ENCODE measurements around the gene RAB31. TPM values are rescaled to one million over a fixed set of nuclear protein-coding genes. Genes with fewer than 3 reads are reported as not detected.

Gene RAB31
- total RNA-seq, 4 donors from 2014 or later = 17.4 to 76.0 (median 45.0) TPM

- 83 to 93% methylated on average over 5 of the region's 5 CpGs for WGBS, 2 donors
- TF ChIP-seq, protein P1, sequence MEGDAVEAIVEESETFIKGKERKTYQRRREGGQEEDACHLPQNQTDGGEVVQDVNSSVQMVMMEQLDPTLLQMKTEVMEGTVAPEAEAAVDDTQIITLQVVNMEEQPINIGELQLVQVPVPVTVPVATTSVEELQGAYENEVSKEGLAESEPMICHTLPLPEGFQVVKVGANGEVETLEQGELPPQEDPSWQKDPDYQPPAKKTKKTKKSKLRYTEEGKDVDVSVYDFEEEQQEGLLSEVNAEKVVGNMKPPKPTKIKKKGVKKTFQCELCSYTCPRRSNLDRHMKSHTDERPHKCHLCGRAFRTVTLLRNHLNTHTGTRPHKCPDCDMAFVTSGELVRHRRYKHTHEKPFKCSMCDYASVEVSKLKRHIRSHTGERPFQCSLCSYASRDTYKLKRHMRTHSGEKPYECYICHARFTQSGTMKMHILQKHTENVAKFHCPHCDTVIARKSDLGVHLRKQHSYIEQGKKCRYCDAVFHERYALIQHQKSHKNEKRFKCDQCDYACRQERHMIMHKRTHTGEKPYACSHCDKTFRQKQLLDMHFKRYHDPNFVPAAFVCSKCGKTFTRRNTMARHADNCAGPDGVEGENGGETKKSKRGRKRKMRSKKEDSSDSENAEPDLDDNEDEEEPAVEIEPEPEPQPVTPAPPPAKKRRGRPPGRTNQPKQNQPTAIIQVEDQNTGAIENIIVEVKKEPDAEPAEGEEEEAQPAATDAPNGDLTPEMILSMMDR (IDR thresholded peaks at IDR 0.05) = no peak
- no peak for TF ChIP-seq POLR2A (IDR thresholded peaks at IDR 0.05)
- intact Hi-C loops (cut with DNase I) = no loop called here
Observed at GRCh38 chr18:9911226-9911625, 203.1 kb downstream of the RAB31 start.

More at GRCh38 chr18:9911226-9911625, 203.1 kb downstream of the RAB31 start:
- Histone ChIP-seq H3K27me3 (no peaks in the 10 kb centered on the region), H3K36me3 (no peaks in the 10 kb centered on the region), H3K4me3 (no peak overlapping the region), H3K27ac (no peak overlapping the region), H3K9me3 (no peaks in the 10 kb centered on the region), H3K4me1 (peaks cover 6 to 18% (median 7%) of the 10 kb centered on the region in 3 donors)
- DNase-seq = no peak

Small RNAs within 50 kb of the gene (small RNA-seq; reads per million reads assigned to genes)
- gene RN7SL862P = 0 reads per million in 4 donors
- gene RNA5SP449 = 0 reads per million in 4 donors

Other genes starting within 250 kb of the RAB31 start
- gene RALBP1, start 232.8 kb upstream of the RAB31 start, total RNA-seq = 100 to 1,000 TPM in 1 of 4 donors, 10 to 100 TPM in 3; 74.0 to 105 (median 84.1) TPM
- 100 to 1,000 TPM; 129 to 233 (median 186) TPM for gene PPP4R1, start 93.7 kb upstream of the RAB31 start, total RNA-seq
- under 1 TPM in 1 of 4 donors, not detected in 3; 0.09 TPM for gene TXNDC2, start 177.7 kb downstream of the RAB31 start, total RNA-seq
- 100 to 1,000 TPM; 252 to 287 (median 268) TPM for gene VAPA, start 205.7 kb downstream of the RAB31 start, total RNA-seq